Cardiac fibroblast (primary cell): ENCODE results near the gene ARMC6.
"Not testable (repeated sequence)": the region's sequence is repeated elsewhere in the genome, so short reads cannot be mapped to it uniquely, and the experiment has no call there.

Experiments
- DNase-seq, 2 donors: peaks; one replicate each; pipeline versions ENCODE4 v3.0.0 to v3.0.0-alpha.2; 2010; ENCODE audit warnings: low read depth in 2 of 2
- H3K4me3 ChIP-seq, 2 donors: replicated peaks in 1 of 2; 1 replicate in 1 of 2; 2 replicates in 1 of 2; pipeline ENCODE4 v1.5.1; 2011; ENCODE audit warnings: low read depth in 2 of 2, low read length in 2 of 2, mild to moderate bottlenecking in 2 of 2, moderate library complexity in 1 of 2
- TF ChIP-seq, protein P1 (sequence below): IDR thresholded peaks from one replicate; pipeline ENCODE4 v1.5.1; 2011; ENCODE audit warnings: low read depth, mild to moderate bottlenecking, low read length, inconsistent platforms

Gene ARMC6

GRCh38 chr19:19096641-19097627 is 63.5 kb downstream of the ARMC6 start:
- no peak for DNase-seq
- TF ChIP-seq, protein P1, sequence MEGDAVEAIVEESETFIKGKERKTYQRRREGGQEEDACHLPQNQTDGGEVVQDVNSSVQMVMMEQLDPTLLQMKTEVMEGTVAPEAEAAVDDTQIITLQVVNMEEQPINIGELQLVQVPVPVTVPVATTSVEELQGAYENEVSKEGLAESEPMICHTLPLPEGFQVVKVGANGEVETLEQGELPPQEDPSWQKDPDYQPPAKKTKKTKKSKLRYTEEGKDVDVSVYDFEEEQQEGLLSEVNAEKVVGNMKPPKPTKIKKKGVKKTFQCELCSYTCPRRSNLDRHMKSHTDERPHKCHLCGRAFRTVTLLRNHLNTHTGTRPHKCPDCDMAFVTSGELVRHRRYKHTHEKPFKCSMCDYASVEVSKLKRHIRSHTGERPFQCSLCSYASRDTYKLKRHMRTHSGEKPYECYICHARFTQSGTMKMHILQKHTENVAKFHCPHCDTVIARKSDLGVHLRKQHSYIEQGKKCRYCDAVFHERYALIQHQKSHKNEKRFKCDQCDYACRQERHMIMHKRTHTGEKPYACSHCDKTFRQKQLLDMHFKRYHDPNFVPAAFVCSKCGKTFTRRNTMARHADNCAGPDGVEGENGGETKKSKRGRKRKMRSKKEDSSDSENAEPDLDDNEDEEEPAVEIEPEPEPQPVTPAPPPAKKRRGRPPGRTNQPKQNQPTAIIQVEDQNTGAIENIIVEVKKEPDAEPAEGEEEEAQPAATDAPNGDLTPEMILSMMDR, result no peak
- H3K4me3 ChIP-seq, result no peak overlapping the region

DNA sequence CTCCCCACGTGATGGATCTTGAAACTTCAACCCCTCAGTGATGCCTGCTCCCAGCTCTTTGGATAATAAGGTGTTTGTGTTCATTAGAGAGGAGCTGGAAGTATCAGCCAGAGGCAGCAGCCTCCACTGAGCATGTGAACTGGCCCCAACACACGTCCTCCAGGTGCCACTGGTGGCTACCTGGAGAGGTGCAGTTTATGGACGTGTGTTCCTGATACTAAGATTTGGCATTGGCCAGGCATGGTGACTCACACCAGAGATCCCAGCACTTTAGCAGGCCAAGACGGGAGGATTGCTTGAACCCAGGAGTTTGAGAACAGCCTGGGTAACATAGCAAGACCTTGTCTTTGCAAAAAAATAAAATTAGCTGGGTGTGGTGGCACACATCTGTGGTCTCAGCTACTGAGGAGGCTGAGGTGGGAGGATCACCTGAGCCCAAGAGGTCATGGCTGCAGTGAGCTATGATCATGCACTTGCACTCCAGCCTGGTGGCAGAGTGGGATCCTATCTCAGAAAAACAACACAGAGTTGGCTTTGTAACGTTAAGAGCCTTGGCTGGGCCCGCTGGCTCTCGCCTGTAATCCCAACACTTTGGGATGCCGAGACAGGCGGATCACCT is 64.8 kb downstream of the ARMC6 start:
- TF ChIP-seq, protein P1, result no peak
- H3K4me3 ChIP-seq, result no peak overlapping the region
- no peak for DNase-seq

DNA sequence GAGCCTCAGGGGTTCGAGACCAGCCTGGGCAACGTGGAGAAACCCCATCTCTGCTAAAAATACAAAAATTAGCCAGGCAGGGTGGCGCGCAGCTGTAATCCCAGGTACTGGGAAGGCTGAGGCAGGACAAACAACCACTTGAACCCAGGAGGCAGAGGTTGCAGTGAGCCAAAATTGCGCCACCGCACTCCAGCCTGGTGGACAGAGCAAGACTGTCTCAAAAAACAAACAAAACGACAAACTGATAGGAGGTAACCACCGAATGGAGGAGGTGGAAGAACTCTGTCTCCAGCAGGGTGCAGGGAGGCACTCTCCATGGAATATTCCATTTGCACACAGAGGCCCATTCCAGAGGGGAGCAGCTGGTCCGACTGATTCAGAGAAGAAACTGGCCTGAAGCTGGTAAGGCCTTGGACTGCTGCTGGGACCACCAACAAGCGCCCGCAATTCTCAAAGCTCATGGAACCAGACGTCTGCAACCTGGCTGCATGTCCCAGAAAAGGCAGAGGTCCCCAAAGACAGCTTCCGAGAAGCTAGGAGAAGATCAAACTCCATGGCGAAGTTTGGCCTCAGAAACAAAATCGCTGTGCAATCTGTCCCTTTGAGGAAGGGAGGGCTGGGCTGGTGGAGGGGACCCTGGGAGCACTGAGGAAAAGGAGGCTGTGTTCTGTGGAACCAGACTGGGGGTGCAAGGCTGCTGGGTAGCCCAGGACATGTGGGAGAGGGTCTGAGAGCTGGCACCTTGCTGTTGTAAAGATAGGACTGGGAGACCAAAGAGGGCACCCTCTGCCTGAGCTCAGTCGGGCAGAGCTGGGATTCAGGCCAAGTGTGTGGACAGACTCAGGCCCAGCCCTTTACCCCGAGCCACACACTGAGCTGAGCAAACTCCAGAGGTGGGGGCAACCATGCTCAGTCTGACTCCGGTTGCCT is 65.6 kb downstream of the ARMC6 start:
- H3K4me3 ChIP-seq, result no peak overlapping the region
- DNase-seq, result no peak
- TF ChIP-seq, protein P1, result no peak

DNA sequence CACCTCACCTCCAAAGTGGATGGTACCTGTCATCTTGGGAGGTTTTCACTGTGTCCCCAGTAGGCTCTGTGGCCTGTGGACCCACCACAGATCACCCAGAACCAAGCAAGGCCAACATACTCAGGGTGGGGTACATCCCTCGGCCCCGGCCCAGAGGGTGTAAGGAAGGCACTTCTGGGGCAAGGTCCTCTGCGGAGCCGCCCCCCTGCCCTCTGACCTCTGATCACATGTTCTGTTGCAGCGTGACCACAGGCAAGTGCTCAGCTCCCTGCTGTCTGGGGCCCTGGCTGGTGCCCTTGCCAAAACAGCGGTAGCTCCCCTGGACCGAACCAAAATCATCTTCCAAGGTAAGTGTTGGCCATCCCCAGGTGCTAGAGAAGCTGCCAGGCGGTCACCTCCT is 68.1 kb downstream of the ARMC6 start:
- no peak for DNase-seq
- TF ChIP-seq, protein P1, result no peak
- no peak overlapping the region for H3K4me3 ChIP-seq

GRCh38 chr19:19102566-19102965 is 69.2 kb downstream of the ARMC6 start:
- not testable (repeated sequence) for DNase-seq, H3K4me3 ChIP-seq

DNA sequence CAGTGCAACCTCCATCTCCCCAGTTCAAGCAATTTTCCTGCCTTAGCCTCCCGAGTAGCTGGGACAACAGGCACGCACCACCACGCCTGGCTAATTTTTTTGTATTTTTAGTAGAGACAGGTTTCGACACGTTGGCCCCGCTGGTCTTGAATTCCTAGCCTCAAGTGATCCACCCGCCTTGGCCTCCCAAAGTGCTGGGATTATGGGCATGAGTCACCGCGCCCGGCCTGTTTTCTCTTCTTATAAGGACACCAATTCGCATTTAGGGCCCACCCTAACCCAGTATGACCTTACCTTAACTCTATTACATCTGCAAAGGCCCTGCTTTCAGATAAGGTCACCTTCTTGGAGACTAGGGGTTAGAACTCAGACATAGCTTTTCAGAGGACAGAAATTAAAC is 69.8 kb downstream of the ARMC6 start:
- no peak for DNase-seq
- TF ChIP-seq, protein P1, result no peak
- no peak overlapping the region for H3K4me3 ChIP-seq
